Coronary artery (tissue), 2 donors: Measurements from ENCODE around the gene SLC22A14.

Source experiments
- DNase-seq: peaks from one replicate; pipeline ENCODE4 v3.0.0-alpha.2; 2017; ENCODE audit warnings: low spot score
- H3K27ac ChIP-seq, 2 donors: fragments of 200-600 bp; sonication (generic); one replicate each; pipeline ENCODE4 v1.5.1; 2016 to 2019
- H3K4me3 ChIP-seq: fragments of 200-600 bp; sonication (generic); 2 replicates; pipeline ENCODE4 v1.5.1; 2016; ENCODE audit warnings: mild to moderate bottlenecking, moderate library complexity
- TF ChIP-seq, protein P1 (sequence below): fragments of 200-600 bp; sonication (generic); IDR thresholded peaks from one replicate; pipeline ENCODE4 v1.5.1; 2019; ENCODE audit warnings: antibody characterized with exemption

The SLC22A14 gene

DNA sequence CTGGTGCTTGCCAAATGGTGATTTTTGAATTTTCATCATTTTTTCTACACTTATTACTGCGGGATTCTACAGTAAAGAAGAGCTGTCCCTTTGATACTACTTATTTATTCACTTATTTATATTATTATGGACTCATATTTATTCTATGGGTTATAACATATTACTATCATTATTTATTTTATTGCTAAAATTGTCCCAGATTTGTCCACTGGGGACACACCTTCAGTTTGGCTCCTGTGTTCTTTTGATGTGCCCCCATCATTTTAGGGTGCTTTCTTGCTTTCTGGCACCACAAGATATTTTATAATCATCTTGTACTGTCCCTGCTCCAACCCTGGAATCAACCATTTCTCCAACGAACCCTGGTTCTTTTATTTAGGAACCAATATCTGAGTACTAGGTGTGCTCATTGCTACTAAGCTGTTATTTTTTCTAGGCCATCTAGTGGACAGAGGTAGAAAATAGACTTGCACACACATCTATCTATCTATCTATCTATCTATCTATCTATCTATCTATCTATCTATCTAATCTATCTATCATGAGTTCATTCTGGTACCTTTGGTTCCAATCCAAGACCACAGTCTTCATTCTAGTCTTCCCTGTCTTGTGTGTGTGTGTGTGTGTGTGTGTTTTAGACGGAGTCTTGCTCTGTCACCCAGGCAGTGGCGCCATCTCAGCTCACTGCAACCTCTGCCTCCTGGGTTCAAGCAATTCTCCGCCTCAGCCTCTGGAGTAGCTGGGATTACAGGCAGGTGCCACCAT, 16.0 kb downstream of the SLC22A14 start:
- DNase-seq, result no peak
- H3K27ac ChIP-seq, result no peak overlapping the region
- no peak overlapping the region for H3K4me3 ChIP-seq
- TF ChIP-seq, protein P1, sequence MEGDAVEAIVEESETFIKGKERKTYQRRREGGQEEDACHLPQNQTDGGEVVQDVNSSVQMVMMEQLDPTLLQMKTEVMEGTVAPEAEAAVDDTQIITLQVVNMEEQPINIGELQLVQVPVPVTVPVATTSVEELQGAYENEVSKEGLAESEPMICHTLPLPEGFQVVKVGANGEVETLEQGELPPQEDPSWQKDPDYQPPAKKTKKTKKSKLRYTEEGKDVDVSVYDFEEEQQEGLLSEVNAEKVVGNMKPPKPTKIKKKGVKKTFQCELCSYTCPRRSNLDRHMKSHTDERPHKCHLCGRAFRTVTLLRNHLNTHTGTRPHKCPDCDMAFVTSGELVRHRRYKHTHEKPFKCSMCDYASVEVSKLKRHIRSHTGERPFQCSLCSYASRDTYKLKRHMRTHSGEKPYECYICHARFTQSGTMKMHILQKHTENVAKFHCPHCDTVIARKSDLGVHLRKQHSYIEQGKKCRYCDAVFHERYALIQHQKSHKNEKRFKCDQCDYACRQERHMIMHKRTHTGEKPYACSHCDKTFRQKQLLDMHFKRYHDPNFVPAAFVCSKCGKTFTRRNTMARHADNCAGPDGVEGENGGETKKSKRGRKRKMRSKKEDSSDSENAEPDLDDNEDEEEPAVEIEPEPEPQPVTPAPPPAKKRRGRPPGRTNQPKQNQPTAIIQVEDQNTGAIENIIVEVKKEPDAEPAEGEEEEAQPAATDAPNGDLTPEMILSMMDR, result no peak

DNA sequence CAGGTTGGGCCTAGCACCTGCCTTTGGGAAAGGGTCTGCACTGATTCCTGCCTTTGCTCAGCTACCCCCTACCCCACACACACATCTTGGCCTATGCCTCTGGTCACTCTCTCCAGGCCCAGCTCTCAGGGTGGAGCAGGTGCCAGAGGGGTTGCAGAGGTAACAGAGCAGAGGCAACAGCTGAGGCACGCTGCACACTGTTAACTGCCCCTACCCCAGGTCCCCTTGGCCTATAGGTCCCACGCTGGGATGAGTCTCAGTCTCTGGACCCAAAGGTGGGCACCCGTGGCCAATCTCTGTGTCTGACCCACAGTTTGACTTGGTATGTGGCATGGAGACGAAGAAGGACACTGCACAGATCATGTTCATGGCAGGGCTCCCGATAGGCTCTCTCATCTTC, 24.8 kb downstream of the SLC22A14 start:
- Histone ChIP-seq H3K4me3 (no peak overlapping the region), H3K27ac (no peak overlapping the region)
- TF ChIP-seq, protein P1, result no peak
- no peak for DNase-seq

DNA sequence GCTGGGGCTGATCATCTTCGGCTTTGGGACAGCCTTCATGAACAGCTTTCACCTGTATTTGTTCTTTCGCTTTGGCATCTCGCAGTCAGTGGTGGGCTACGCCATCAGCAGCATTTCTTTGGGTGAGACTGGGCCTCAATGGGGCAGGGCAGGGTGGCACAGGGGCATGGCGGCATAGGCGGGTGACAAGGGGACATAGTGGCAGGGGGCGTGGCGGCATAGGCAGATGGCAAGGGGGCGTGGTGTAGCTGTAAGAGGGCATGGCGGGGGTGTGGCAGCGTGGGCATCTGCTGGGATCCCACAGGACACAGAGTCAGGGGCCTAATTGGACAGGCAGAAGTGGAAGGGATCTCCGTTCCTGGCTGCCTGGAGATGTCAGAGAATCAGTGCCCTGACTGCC, 25.5 kb downstream of the SLC22A14 start:
- DNase-seq, result no peak
- no peak overlapping the region for H3K27ac ChIP-seq
- TF ChIP-seq, protein P1, result no peak
- H3K4me3 ChIP-seq, result no peak overlapping the region

DNA sequence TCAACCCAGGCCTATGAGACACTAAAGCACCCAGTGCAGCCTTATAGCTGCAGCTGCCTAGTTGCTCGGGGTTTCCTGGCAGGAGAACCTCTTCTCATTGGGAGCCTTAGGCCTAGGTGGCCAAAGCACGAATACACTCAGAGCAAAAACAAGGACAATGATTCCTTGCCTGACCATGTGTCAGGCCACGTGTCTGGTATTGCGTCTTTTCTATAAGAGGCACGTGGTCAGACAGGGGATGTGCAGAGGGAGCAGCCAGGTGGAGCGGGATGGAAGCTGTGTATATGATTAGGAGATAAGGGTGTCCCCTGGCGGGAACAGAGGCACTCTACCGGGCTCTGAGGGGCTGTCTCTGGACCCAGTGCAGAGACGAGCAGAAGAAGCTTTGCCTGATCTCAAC, 26.4 kb downstream of the SLC22A14 start:
- TF ChIP-seq, protein P1, result no peak
- Histone ChIP-seq H3K4me3 (no peak overlapping the region), H3K27ac (no peak overlapping the region)
- no peak for DNase-seq

DNA sequence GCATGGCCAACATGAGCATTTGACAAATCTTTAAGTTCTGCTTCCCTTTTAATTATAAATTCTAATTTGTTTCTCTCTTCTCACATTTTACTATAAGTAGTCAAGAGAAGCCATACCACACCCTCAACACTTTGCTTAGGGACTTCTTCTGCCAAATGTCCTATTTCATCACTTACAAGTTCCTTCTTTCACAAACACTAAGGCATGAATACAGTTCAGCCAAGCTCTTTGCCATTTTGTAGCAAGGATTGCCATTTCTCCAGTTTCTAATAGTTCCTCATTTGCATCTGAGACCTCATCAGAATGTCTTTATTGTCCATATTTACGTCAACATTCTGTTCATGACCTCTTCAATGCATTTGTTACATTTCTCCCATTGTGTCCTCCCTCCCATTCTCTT, 29.4 kb downstream of the SLC22A14 start:
- no peak for DNase-seq
- Histone ChIP-seq H3K4me3 (no peak overlapping the region), H3K27ac (no peak overlapping the region)
- TF ChIP-seq, protein P1, result no peak

DNA sequence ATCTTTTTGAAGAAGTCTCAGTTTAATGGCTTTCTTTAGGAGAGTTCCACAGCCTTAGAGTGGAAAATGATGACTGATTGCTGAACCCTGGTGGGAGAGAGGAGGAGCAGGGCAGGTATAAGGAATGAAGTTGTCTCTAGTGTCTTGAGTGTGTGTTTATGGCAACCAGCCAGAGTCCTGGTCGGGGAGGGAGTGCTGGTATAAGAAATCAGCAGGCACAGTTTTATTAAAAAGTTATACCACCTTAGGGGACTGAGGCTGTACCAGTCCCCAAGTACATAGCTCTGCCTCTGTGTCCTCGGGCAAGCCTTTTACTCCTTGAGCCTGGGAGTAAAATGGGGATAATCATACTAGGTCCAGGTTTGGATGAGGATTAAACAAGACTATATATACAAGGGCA, 29.8 kb downstream of the SLC22A14 start:
- no peak for DNase-seq
- no peak overlapping the region for H3K27ac ChIP-seq
- TF ChIP-seq, protein P1, result no peak
- no peak overlapping the region for H3K4me3 ChIP-seq

DNA sequence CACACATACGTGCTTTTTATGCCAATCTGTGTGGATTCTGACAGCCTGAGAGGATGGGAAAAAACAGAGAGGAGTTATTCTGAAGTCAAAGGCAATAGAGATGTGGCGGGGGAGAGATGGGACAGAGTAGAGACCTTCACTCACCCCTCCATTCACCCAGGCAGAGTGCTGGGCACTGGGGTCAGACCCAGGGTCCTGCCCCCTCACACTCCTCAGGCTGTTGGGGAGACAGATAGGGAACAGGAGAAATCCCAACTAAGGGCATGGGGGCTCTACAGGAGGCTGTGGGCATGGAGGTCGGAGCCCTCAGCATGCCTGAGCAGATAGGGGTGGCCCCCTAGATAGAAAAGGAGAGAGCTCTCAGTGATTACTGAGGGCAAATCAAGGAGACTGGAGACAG, 30.3 kb downstream of the SLC22A14 start:
- no peak for DNase-seq
- no peak overlapping the region for H3K4me3 ChIP-seq
- TF ChIP-seq, protein P1, result no peak
- H3K27ac ChIP-seq, result no peak overlapping the region
